HG02588 (cell line): Measurements from ENCODE around the gene ZFYVE26.
"Not testable (repeated sequence)": the region's sequence is repeated elsewhere in the genome, so short reads cannot be mapped to it uniquely, and the experiment has no call there.

Source experiments
- ATAC-seq: cut with Tn5 transposase; IDR thresholded peaks from one replicate; pipeline ENCODE4 v1.9.1; 2021; ENCODE audit warnings: mild to moderate bottlenecking, moderate library complexity; ENCODE audit not compliant: unreplicated experiment

The ZFYVE26 gene

GRCh38 chr14:67759916-67760315, 56.5 kb downstream of the ZFYVE26 start:
- ATAC-seq = no peak

- ATAC-seq = no peak
Measured at GRCh38 chr14:67757175-67757574, 59.2 kb downstream of the ZFYVE26 start.

GRCh38 chr14:67756496-67756895, 59.9 kb downstream of the ZFYVE26 start:
- no peak for ATAC-seq

GRCh38 chr14:67749341-67750084, 66.9 kb downstream of the ZFYVE26 start:
- ATAC-seq = no peak

GRCh38 chr14:67748312-67748711, 68.1 kb downstream of the ZFYVE26 start:
- ATAC-seq = no peak

GRCh38 chr14:67746927-67747326, 69.5 kb downstream of the ZFYVE26 start:
- ATAC-seq = no peak

GRCh38 chr14:67744046-67744445, 72.3 kb downstream of the ZFYVE26 start:
- ATAC-seq = no peak

- no peak for ATAC-seq
Measured at GRCh38 chr14:67738740-67739504, 77.5 kb downstream of the ZFYVE26 start.

- no peak for ATAC-seq
Measured at GRCh38 chr14:67736771-67737170, 79.6 kb downstream of the ZFYVE26 start.

GRCh38 chr14:67735336-67736147, 80.8 kb downstream of the ZFYVE26 start:
- no peak for ATAC-seq

GRCh38 chr14:67734675-67735074, 81.7 kb downstream of the ZFYVE26 start:
- no peak for ATAC-seq

- no peak for ATAC-seq
Measured at GRCh38 chr14:67733616-67734015, 82.8 kb downstream of the ZFYVE26 start.

GRCh38 chr14:67729072-67729885, 87.1 kb downstream of the ZFYVE26 start:
- no peak for ATAC-seq

- ATAC-seq = no peak
Measured at GRCh38 chr14:67728258-67728657, 88.1 kb downstream of the ZFYVE26 start.

GRCh38 chr14:67727361-67727760, 89.0 kb downstream of the ZFYVE26 start:
- no peak for ATAC-seq

GRCh38 chr14:67725171-67725570, 91.2 kb downstream of the ZFYVE26 start:
- no peak for ATAC-seq

- ATAC-seq = no peak
Measured at GRCh38 chr14:67722293-67722692, 94.1 kb downstream of the ZFYVE26 start.

- no peak for ATAC-seq
Measured at GRCh38 chr14:67721875-67722274, 94.5 kb downstream of the ZFYVE26 start.

- no peak for ATAC-seq
Measured at GRCh38 chr14:67719866-67720265, 96.5 kb downstream of the ZFYVE26 start.

- not testable (repeated sequence) for ATAC-seq
Measured at GRCh38 chr14:67719385-67719784, 97.0 kb downstream of the ZFYVE26 start.

GRCh38 chr14:67718265-67718664, 98.1 kb downstream of the ZFYVE26 start:
- ATAC-seq = no peak
